IPS-11a (cell line): ENCODE data around the gene EXOSC10.
"Not testable (repeated sequence)": the region's sequence is repeated elsewhere in the genome, so short reads cannot be mapped to it uniquely, and the experiment has no call there.

Experiments used
- H3K4me3 ChIP-seq: one replicate; pipeline ENCODE4 v1.5.1; 2013; ENCODE audit warnings: low read depth, low read length, control low read depth

The EXOSC10 gene

GRCh38 chr1:11019358-11019757 is 80.3 kb downstream of the EXOSC10 start:
- H3K4me3 ChIP-seq: not testable (repeated sequence)
